Measurements from ENCODE around the gene C17orf107. TPM values are rescaled to one million over a fixed set of nuclear protein-coding genes. Genes with fewer than 3 reads are reported as not detected.
"Not testable (repeated sequence)": the region's sequence is repeated elsewhere in the genome, so short reads cannot be mapped to it uniquely, and the experiment has no call there.

The C17orf107 gene
- total RNA-seq, 1 experiment from 2014 or later = 0.08 TPM

DNA sequence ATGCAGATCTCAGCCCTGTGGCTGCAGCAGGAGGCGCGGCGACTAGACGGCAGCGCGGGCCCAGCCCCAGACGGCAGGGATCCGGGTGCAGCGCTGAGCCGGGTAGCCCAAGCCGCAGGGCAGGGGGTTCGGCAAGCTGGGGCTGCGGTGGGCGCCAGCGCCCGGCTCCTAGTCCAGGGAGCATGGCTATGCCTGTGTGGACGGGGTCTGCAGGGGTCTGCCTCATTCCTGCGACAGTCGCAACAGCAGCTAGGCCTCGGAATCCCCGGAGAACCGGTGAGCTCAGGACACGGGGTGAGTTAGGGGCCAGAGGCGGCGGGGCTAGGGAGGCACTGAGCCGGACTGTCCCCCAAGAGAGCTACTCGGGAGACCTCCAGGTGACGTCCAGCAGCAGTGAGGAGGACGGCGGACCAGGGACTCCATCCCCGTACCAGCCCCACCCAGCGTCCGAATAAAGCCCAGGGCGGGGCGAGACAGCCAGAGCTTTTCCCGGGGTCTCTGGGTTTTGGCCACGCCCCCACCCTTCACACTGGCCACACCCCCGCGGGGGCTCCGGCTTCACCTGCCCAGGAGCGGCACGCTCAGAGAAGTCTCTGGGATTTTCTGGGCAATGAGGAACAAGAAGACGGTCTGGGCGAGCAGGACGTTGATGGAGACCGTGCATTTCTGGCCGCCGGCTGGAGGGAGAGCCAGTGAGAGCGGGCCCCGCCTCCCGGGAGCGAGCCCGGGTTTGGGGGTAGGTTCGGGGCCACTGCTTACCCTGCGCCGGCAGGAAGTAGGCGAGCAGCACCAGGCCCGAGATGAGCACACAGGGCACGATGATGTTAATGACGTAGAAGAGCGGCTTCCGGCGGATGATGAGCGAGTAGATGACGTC lies 1.1 kb downstream of the C17orf107 start:
- DNase-seq (ENCODE audit: low spot score) = no peak

DNA sequence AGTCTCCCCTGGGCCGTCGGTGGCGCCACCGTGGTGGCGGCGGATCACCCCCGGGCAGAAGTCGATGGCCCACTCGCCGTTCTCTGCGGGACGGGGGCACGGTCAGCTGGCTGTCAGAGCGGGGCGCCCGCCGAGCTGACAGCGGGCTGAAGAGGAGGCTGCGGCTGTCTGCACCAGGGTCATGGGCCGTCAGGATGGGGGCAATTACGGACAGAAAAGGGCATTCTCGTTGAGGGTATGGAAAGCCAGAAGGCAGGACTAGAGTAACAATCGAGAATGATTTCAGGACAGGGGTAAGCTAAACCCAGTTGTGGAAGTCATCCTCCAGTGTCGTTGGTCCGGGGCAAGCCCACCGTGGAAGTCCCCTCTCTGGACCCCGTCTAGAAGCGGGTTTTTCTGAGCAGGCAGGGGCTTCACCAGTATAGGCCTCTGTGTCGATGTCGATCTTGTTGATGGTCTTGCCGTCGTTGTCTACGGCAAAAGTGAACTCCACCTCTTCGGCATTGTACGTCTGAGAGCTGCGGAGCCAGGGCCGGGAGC lies 1.8 kb downstream of the C17orf107 start:
- DNase-seq (ENCODE audit: low spot score) = no peak

DNA sequence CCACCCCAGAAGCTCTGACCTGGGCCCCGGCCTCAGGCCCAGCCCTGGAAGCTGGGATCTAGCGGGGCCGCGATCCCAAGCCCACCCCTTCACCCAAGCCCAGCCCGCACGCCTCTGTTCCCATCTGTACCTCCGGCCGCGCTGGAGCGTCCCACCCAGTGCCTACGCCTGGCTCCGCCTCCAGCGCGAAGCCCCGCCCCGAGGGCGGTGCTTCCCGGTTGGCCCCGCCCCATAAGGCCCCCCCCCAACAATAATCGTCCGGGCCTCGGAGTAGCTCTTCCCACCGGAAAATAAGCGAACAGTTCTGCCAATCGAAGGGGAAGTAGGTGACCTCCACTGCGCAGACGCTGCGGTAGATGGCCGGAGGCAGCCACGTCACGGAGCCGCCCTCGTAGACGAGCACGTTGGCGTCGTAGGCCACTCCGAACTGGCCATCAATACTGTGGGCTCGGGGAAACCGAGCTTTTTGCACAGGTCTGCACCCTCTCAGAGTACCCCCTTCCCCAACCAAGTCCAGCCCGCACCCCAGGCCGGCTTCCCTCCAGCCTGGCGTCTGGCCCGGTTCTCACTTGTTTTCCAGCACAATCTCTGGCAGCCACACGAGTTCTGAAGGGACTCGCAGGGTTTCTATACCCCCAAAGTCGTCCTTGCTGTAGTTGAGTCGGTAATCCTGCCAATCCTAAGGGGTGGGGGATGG lies 2.5 kb downstream of the C17orf107 start:
- DNase-seq (ENCODE audit: low spot score) = no peak

DNA sequence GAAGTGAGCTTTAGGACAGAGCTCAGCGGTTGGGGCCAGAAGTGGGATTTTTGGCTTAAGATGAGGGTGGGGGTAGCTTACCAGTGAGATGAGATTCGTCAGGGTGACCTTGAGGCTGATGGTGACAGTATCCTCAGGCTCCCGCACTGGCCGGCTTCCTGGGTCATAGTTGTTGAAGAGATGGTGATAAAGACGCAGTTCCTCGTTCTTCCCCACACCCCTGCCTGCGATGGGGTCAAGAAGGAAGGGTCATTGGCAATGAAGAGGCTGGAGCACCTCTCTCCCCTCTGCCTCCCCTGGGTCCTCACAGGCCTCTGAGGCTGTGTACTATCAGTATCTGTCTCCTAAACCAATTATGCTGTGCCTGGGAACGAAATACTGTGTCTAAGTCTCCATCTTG lies 3.2 kb downstream of the C17orf107 start:
- DNase-seq (ENCODE audit: low spot score) = no peak

DNA sequence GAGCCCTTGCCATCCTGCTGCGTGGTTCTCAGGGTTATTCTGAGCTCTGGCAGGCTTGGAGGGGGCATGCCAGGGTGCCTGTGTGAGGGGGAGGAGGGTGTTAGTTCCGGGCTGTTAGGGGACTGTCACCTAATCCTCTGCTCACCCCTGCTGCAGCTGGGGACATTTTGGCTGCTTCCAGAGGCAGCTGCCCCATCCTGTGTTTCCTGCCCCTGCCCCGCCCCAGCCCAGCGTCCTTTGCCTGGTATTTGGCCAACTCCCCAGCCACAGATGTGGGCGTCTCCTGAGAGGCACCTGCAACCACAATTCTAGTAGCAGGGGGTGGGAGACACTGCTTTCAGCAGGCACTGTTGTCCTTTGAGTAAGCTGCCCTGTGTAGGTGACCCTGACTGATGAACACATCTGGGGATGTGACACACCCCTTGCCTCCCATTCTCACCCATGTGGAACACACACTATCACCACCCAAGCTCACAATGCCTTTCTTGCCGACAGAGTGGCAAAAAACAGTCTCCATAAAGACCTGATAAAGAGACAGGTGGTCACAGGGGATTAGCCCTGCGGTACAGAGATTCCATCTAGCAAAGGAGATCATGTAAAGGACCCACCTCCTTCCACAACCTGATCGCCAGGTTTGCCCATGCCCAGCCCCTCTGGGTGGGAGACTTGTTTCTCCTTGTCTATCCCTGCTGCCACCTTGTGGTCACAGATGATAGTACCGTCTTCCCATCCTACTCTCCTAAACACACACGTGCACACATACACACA lies 3.9 kb downstream of the C17orf107 start, which contains the start of gene CHRNE:
CHRNE (minus strand) TSS at position 48 of the 768 bp plus-strand sequence; CDS start at position 13, 35 bp downstream.
- peak; percentile 51 for DNase-seq (ENCODE audit: low spot score)

DNA sequence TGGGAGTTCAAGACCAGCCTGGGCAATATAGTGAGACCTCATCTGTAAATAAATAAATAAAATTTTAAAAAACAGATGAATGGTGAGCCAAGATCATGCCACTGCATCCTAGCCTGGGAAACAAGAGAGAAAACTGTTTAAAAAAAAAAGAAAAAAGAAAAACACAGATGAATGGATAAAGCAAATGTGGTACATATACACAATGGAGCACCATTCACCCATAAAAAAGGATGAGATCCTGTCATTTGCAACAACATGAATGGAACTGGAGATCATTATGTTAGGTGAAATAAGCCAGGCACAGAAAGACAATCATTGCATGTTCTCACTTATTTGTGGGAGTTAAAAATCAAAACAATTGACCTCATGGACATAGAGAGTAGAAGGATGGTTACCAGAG lies 7.3 kb downstream of the C17orf107 start:
- not testable (repeated sequence) for DNase-seq (ENCODE audit: low spot score)

DNA sequence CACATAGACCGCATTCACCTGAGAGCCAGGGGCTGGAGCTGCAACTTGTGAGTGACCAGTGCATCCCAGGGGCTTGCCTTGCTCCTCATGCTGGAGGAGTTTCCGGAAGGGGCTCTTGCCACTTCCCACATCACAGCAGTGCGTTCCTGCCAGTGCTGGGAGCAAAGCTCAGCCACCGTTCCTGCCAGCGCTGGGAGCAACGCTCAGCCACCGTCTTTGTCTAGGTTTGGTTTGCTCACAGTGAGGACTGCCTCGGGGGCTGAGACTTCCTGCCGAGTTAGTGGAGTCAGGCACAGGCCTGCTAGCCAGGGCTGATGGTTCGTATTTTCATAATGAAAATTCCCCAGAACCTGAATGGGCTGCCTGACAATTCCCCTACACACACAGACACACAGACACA lies 9.0 kb downstream of the C17orf107 start:
- no peak for DNase-seq (ENCODE audit: low spot score)

DNA sequence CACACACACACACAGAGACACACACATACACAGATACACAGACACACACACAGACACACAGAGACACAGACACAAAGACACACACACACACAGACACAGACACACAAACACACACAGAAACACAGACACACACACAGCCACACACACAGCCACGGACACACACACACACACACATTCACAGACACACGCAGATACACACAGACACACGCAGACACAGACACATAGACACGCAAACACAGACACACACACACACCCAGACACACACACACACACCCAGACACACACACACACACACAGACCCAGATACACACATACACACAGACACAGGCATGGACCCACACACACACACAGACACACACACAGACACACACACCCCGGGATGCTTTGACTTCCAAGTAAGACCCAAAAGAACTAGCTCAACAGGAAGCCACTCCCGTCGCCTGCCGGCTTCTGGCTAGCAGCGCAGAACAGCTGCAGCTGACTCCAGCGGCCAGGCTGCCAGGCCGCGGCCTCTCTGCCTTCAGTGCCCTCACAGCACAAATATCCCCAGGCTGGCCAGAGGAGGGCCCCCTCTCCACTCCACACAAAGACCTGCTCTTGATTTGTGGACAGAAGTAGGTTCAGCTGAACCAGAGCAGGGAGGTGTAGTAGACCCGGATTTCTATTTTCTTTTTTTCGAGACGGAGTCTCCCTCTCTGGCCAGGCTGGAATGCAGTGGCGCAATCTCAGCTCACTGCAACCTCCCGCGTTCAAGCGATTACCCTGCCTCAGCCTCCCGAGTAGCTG lies 9.6 kb downstream of the C17orf107 start:
- peak; percentile 68 for DNase-seq (ENCODE audit: low spot score)

DNA sequence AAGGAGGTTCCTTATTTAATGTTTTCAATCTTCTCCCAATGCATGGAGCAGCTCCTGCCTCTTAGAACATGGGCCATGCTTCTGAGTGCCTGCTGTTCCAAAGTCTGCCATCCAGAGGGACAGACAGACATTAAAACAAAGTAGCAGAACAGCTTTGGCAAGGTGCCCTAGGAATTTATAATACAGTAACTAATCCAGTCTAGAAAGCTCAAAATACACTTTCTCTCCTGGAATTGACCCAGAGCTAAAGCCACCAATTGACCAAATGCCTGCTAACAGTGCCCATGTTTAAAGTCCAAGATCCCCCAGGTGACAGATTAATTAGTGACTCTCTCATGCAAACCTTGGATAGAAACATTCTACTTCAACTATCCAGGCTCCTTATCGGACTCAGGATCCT lies 14.7 kb downstream of the C17orf107 start:
- no peak for DNase-seq (ENCODE audit: low spot score)

DNA sequence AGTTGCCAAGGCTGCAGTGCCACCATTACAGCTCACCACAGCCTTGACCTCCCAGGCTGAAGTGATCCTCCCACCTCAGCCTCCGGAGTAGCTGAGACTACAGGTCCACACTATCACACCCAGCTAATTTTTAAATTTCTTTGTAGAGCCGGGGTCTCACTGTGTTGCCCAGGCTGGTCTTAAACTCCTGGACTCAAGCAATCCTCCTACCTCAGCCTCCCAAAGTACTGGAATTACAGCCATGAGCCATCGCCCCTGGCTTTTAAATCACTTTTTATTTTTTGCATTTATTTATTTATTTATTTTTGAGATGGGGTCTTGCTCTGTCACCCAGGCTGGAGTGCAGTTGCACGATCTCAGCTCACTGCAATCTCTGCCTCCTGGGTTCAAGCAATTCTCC lies 15.2 kb downstream of the C17orf107 start:
- not testable (repeated sequence) for DNase-seq (ENCODE audit: low spot score)

DNA sequence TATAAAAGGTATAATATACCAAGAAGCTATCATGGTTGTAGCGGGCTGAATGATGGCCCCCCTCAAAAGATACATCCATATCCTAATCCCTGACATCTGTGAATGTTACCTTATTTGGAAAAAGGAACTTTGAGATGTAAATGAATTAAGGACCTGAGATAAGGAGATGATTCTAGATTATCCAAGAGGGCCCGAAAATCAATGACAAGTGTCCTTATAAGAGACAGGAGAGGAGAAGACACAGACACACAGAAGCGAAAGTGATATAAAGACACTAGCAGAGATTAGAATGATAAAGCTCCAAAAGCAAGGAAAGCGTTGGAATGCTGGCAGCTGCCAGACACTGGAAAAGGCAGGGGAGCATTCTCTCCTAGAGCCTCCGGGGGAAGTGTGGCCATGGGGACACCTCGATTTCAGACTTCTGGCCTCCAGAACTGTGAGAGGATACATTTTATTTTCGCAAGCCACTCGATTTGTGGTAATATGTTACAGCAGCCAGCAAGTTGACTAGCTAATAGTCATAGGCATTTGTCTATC lies 20.2 kb downstream of the C17orf107 start:
- no peak for DNase-seq (ENCODE audit: low spot score)

DNA sequence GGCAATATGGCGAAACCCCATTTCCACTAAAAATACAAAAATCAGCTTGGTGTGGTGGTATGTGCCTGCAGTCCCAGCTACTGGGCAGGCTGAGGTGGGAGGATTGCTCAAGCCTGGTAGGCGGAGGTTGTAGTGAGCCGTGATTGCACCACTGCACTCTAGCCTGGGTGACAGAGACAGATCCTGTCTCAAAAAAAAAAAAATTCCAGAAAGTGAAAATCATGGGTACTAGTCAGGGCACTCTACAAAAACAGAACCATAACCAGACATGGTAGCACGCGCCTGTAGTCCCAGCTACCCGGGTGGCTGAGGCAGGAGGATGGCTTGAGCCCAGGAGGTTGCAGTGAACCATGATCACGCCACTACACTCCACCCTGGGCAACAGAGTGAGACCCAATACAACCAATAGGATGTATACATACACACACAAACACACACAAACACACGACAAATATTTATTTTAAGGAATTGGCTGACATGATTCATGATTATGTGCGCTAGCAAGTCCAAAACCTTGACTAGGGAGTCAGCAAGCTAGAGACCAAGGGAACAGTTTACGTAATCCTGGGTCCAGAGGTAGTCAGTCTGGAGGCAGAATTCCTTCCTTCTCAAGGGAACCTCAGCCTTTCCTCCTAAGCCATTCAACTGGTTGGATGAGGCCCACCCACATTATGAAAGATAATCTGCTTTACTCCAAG lies 21.2 kb downstream of the C17orf107 start:
- no peak for DNase-seq (ENCODE audit: low spot score)

DNA sequence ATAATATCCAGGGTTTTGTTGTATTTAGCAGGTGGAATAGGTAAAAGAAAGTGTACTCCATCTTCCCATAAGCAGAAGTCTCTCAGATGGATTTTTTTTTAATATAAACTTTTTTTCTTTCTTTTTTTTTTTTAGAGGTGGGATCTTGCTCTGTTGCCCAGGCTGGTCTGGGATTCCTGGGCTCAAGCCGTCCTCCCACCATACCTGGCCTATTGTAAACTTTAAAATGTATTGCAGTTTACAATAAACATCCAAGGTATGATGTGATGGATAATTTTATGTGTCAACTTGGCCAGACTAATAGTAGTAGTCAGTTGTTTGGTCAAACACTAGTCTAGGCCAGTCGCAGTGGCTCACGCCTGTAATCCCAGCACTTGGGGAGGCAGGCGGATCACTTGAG lies 22.0 kb downstream of the C17orf107 start:
- no peak for DNase-seq (ENCODE audit: low spot score)

DNA sequence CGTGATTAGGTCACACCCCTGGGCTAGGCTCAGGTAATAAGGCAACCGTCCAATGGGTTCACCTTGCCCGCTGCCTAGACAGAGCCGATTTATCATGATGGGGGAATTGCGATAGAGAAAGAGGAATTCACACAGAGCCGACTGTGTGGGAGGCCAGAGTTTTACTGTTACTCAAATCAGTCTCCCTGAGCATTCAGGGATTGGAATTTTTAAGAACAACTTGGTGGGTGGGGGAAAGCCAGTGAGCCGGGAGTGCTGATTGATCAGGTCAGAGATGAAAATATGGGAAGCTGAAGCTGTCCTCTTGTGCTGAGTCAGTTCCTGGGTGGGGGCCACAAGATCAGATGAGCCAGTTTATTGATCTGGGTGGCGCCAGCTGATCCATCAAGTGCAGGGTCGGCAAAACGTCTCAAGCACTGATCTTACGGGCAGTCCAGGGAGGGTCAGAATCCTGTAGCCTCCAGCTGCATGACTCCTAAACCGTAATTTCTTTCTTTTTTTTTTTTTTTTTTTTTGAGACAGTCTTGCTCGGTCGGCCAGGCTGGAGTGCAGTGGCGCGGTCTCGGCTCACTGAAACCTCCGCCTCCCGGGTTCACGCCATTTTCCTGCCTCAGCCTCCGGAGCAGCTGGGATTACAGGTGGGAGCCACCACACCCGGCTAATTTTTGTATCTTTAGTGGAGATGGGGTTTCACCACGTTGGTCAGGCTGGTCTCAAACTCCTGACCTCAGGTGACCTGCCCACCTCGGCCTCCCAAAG lies 27.4 kb downstream of the C17orf107 start:
- DNase-seq (ENCODE audit: low spot score) = not testable (repeated sequence)

DNA sequence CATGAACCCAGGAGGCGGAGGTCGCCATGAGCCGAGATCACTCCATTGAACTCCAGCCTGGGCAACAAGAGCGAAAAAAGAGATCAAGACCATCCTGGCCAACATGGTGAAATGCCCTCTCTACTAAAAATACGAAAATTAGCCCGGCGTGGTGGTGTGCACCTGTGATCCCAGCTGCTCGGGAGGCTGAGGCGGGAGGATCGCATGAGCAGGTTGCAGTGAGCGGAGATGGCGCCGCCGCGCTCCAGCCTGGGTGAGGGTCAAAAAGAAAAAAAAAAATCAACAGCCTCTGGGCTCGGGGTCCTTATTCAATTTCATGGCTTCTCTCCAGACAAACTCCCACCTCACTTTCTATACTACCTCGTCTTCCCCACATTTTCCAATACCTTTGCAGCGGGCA lies 29.5 kb downstream of the C17orf107 start:
- no peak for DNase-seq (ENCODE audit: low spot score)

DNA sequence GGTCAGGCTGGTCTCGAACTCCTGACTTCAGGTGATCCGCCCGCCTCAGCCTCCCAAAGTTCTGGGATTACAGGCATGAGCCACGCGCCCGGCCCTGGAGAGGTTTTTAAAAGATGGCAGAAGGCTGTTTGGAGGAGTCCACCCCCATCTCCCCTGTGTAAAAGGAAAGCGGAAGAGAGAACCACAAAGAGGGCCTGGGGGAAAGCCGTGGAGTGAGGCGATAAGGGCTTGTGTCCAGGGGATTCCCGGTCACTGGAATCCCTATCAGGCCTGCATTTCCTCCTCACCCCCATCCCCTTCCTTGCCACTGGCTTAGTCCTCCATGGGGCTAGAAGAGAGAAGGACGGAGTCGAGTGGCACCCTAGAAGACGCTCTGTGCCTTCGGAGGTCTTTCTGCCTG lies 32.6 kb downstream of the C17orf107 start, which contains the start of gene GP1BA:
GP1BA (plus strand) TSS at position 315 of the 400 bp plus-strand sequence. CDS start 328 bp downstream, outside the sequence.
- DNase-seq (ENCODE audit: low spot score) = no peak

DNA sequence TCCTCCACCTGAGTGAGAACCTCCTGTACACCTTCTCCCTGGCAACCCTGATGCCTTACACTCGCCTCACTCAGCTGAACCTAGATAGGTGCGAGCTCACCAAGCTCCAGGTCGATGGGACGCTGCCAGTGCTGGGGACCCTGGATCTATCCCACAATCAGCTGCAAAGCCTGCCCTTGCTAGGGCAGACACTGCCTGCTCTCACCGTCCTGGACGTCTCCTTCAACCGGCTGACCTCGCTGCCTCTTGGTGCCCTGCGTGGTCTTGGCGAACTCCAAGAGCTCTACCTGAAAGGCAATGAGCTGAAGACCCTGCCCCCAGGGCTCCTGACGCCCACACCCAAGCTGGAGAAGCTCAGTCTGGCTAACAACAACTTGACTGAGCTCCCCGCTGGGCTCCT lies 33.4 kb downstream of the C17orf107 start:
- DNase-seq (ENCODE audit: low spot score) = no peak

DNA sequence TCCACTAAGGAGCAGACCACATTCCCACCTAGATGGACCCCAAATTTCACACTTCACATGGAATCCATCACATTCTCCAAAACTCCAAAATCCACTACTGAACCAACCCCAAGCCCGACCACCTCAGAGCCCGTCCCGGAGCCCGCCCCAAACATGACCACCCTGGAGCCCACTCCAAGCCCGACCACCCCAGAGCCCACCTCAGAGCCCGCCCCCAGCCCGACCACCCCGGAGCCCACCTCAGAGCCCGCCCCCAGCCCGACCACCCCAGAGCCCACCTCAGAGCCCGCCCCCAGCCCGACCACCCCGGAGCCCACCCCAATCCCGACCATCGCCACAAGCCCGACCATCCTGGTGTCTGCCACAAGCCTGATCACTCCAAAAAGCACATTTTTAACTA lies 34.3 kb downstream of the C17orf107 start:
- no peak for DNase-seq (ENCODE audit: low spot score)

Data from H4 (cell line).